SK-N-DZ (cell line): Measurements from ENCODE around the gene MAP3K20. TPM values are rescaled to one million over a fixed set of nuclear protein-coding genes. Genes with fewer than 3 reads are reported as not detected.
"Not testable (repeated sequence)": the region's sequence is repeated elsewhere in the genome, so short reads cannot be mapped to it uniquely, and the experiment has no call there.

Source experiments
- DNase-seq: peaks from one replicate; pipeline ENCODE4 v3.0.0-alpha.2; 2015; ENCODE audit warnings: low spot score
- polyA plus RNA-seq, 2 experiments: library from polyadenylated mRNA; depleted of rRNA; stranded (reverse); fragments of >200 nt; gene quantifications; 2 replicates each; pipeline ENCODE4 v1.2.3, GENCODE V29; 2014

The MAP3K20 gene
- polyA plus RNA-seq (2014; cell fraction: cytosol; rRNA removed), result 11.4 and 11.5 TPM in 2 replicates
- polyA plus RNA-seq (2014; cell fraction: nucleus; rRNA removed), result 6.3 and 7.0 TPM in 2 replicates

DNA sequence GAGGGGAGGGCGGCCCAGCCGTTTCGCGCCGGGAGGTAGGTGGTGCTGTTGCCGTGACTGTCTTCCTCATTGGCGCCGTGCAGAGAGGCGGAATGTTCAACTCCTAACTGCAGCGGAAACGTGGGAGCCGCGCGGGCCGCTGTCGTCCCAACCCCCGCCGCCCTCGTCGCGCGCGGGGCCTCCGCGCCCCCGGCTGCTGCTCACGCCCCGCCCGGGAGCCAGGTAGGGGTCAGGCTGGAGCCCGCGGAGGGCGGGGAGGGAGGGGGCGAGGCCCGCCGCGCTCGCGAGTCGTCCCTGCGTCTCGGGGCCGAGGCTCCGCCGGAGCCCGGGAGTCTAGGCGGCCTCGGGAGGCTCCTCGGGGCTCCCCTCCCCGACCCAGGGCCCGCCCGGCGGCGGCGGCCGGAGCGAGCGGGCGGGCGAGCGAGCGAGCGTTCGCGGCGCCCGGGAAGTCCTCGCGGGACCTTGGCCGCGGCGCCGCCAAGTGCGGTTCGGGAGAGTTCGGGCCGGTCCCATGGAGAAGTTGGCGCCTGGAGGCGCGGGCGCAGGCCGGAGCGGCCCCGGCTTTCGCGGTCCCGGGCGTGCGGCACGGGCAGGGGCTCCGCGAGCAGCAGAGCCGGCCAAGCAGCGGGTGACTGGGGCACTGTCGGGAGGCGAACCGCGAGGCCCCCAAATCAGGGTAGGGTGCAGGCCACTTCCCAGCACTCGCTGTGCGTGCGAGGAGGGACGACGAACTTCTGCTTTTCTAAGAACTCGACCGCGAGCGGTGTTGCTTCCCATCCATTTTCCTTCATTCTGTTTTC, at the start of gene MAP3K20:
Gene MAP3K20, plus strand, starts transcription at position 66 of the 800 bp plus-strand sequence. CDS start 15,186 bp downstream, outside the sequence.
- DNase-seq, result peak; percentile 52

DNA sequence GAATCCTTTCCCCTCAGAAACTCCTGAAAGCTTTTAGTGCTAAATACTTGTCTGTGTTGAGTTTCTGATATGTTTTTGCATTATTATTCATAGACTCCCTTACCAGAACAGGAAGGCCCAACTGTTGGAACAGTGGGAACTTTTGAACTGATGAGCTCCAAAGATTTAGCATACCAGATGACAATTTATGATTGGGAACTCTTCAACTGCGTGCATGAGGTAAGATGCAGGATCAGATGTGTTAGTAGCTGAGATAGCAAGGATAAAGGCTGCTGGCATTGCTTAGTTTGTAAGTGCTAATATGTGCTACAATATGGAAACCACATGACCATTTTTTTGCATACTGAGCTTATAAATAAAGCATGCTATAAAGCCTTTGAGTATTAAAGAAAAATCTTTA, 49.2 kb upstream of the MAP3K20 start:
- no peak for DNase-seq

DNA sequence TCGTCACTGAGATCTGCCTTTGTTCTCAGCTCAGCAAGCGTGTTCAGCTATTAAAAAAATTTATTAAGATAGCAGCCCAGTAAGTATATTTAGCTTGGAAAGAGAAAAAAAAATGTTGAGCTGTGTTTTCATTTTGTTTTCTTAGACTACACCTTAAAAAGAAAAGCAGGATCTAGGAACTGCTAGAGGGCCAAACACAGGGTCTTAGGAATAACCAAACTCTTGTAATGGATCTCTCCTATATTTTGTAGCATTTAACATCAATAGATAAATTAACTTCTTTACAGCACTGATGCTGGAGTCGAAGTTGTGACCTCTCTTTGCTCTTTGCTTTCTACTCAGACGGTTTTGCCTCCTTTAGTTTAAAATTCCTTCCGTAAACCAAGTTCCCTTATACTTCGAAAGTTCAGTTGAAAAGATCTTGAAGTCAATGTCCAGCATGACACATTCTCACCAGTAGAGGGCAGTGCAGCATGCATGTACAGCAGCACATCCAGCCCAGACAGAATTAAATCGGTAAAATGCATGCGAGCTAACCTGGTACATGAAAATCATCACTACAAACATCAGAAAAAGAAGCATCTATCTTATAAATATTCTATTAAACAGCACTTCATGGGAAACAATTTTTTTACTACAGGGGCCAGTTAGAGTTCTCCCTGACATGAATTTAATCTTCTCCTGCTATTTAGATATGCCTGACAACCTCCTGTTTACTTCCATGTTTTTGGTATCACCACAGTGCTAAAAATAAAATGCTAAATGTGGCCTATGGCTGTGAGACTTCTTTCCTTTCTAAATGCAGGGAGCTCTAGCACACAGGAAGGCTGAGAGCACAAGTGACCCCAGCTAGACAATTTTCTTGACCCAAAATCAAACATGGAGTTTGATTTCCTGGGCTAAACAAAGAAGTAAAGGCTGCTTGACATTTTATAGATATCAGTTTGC, 48.2 kb upstream of the MAP3K20 start:
- DNase-seq, result peak; percentile 74

DNA sequence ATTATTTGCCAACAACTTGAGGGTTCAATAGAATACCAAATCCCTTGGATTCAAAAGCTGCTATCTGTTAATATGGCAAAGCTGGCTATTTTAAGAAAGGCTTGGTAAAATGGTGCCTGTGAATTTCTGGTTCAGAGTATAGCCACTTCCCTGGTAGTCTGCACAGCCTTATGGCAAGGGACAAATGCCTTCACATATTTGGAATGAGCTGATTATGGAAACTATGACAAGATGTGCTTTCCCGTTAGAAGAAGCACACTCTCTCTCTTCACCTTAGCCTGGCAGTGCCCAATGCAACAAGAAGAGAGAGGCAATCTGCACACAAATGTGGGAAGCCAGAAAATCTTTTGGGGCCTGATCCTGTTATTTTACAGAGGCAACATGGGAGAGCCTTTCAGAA, 47.5 kb upstream of the MAP3K20 start:
- no peak for DNase-seq

DNA sequence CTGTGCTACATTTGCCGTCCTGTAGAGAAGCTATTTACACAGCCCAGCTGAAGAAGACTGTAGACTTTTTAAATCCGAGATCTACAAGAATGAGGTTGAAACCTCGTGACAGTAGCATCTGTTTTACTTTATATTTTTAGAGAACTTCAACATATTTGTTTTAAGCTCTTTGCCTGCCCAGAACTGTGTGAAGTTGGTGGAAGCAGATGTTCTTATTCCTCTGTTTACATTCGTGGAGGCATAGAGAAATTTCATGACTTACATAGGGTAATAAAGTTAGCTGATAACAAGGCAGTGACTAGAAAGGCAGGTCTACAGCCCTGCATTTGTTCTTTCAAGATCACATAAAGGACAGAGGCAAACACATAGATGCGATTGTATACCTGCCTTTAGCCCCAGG, 47.0 kb upstream of the MAP3K20 start:
- no peak for DNase-seq

DNA sequence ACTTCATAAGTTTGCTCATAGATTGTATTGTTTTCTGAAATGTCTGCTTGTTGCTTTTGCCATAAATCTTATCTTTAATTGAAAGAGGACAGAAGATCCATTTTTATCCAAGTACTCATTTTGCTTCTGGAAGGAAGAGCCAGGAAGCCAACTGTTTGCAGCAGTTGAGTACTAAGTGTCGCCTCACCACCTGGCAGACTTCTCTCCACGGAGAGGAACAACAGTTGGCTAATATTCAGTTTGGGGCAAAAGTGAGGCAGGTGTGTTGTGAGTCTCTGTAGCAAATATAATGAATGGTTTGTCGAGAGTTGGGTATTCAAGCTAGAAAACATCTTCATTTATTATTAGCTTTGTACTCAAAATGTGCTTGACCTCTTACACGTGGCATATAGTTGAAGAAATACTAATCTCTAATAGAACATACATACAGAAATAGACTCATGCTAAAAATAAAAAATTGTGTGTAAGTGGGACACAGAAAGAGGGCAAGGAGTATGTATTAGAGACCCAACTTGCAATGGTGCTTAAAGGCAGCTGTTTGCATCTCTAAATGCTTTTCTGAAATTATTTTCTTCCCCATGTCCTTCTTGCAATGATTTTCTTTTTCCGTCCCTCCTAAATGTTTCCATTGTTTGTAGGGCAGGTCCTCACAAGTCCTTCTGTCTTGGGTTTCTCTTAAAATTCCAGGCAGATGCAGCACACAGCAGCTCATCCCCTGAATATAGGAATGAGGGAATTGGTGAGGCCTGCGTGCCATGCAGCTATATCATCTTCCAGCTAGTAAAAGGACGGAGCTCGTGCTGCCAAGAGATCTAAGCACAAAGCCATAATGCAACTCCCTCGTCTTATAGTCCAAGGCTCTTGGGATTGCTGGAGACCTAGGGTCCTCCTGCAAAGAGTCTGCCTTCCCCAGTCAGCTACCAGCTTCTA, 44.8 kb upstream of the MAP3K20 start:
- no peak for DNase-seq

DNA sequence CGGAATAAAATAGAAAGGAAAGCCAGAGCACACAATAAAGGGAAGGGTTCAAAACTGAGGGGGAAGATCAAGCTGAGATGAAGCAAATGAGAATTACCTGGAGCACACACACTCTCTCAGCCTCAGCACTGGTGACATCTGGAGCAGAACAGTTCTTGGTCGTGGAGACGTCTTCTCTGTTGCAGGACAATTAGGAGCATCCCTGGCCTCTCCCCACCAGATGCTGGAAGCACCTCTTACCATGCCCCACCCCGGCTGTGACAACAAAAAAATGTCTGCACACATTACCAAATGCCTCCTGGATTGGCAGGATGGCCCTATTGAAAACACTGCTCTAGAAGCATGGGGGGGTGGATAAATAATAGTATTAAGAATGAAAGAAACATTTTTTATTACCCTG, 43.6 kb upstream of the MAP3K20 start:
- no peak for DNase-seq

DNA sequence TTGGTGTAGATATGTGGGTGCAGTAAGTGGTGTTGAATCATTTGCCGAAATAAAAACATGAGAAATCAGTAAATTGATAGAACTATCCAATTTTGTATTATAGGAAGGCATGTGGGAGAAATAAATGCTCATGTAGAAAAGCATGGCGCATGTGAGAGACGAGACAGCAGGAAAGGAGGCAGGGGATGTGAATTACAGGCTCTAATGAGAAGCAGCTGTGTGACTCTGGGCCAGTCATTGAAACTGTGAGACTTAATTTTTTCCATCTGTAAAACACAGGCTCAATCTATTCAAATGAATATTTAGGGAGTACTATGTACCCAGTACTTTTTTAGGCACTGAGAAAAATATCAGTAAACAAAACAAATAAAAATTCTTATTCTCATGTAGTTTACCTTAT, 42.6 kb upstream of the MAP3K20 start:
- DNase-seq, result no peak

DNA sequence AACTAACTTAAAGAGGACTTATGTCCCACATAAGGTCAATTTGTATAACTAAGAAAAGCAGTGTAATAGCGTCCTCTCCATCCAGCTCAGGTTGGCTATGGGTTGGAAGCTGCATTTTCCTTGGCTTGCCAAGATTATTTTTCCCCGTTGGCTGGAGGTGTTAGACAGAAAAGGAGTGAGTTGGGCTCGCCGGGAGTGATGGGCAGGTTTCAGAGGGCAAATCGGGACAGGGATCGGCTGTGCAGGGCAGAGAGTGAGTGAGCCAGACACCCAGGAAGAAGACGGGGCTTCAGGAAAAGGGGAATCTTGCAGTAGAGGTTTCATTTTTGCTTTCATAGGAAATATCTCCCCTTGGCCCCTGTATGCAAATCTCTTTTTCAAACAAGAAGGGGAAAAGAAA, 41.5 kb upstream of the MAP3K20 start:
- DNase-seq, result no peak

DNA sequence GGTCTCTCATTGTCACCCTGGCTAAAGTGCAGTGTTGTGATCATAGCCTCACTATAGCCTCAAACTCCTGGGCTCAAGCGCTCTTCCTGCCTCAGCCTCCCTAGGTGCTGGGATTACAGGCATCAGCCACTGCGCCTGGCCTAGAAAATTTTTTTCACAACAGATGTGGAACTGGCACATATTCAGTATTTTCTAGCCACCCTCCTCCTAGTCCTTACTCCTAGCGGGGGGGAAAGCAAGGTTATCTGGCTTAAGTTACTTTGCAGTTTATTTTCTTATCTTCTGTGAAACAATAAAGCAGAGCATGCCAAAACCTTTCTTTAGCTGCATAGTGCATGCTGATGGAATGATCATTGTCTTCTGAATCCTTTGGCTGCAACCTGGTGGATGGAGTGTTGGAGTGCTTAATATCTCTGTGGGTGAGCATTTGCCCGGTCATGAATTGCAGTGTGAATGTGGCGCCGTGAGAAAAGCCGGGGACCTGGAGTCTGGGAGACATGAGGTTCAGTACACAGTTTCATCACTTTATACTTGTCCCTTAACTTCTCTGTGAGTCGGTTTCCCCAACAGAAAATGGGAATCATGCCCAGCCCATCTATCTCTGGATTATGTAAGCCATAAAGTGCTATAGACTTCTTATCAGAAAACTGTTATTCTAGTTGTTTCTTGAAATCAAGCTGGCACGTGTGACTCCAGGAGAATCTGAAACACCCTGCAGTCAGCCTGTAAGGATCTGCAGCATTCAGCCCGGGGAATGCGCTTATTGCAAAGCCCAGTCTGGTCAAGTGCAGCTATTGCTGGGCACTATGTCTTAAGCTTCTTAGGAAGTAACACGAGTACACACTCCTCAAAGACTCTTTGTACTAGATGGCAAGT, 38.2 kb upstream of the MAP3K20 start:
- no peak for DNase-seq

DNA sequence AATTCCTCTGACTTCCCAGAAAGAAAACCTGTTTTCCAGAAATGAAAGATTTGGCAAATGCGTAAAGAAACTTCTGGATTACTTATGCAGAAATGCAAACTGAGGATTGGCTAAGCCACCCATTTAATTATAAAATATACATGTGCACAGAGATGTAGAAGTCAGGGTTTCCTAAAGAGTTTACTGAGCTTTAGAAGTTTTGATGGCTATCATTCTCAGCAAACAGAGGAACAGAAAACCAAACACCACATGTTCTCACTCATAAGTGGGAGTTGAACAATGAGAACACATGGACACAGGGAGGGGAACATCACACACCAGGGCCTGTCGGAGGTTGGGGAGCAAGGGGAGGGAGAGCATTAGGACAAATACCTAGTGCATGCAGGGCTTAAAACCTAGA, 37.4 kb upstream of the MAP3K20 start:
- not testable (repeated sequence) for DNase-seq

DNA sequence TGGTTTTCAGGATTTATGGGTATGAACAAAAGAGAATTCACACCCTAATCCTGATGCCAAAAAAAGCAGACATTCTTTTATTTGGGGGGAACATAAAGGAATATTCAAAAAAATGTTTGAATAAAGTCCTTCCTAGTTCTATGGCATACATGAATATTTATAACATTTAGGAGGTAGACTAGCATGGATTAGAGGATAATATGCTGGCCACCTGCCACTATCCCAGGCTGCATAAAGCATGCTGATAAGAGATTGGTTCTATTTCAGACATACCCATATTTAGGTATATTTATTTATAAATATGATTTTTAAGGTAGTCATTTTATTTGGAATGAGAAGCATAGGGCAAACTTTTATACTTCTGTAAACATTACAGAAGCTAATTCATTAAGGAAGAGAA, 34.9 kb upstream of the MAP3K20 start:
- DNase-seq, result no peak

DNA sequence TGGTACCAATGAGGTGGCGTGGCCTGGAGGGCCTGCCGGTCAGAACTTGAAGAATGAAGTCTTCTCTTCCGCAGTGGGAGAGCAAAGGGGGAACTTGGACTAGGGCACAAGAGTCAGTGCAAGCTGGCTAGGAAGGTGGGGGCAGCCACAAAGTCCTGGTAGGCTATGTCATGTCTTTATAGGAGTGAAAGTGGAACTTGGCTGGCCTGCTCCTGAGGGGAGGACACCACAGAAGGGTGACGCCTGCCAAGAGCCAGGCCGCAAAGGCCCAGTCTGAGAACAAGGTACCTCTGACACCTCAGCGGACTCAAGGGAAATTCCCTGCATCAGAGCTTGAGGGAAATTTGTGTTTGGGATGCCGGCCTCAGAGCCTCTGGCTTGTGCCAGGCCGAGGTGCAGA, 32.2 kb upstream of the MAP3K20 start:
- no peak for DNase-seq

DNA sequence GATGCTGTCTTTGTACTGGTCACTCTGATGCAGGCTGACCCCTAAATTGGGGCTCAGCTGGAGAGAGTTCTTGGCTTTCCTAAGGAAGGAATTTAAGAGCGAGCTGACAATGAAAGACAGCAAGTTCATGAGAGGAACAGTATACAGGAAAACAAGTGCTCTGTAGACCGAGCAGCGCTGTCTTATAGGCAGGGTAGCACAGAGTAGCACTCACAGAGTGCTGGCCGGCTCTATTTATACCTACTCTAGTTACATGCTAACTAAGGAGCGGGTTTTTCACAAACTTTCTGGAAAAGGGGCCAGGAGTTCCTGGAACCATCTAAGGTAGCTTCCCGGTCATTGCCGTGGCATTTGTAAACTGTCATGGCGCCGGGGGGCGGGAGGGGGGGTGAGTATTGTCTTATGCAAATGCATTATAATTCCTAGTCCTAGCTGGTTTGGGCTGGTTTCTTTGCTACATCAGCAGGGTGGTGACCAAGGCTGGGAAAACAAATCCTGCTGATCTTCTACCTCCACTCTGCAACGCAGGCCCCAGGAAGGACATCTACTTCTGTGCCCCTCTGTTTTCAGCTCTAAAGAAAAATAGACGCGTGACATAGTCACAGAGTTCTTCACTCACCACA, 31.6 kb upstream of the MAP3K20 start:
- no peak for DNase-seq

DNA sequence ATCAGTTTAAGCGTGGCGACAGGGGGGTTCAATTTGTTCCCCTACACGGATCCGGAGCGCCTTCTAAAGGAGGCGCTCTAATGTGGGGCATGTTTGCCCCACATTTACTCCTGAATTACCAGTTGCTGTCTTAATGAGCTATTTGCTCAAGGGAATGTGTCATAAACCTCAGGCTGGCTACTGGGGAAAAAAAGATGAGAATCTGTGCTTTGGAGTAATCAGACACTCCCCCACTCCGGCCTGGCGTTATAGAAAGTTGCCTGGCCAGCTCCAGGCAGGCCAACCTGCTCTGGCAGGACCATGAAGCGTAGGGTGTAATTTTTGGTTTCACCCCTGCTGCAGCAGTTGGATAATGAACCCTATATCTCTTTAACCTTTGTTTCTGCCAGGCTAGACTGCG, 31.0 kb upstream of the MAP3K20 start:
- no peak for DNase-seq

DNA sequence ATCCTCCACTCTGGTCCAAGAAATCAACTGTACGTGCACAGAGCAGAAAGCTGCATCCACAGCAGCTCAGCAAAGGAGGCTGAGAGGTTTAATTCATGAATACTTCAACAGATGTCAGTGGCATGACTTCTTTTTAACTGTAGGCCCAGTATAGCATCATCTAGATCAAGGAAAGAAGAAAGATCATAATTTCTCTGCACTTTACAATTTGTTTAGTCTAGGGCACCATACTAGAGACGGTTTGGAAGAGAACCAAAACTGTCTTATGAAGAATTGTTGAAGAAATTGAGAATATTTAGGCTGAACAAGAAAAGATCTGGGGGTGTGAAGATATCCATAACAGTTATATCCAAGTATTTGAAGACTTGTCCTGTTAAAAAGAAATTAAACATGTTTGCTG, 30.5 kb upstream of the MAP3K20 start:
- DNase-seq, result no peak

DNA sequence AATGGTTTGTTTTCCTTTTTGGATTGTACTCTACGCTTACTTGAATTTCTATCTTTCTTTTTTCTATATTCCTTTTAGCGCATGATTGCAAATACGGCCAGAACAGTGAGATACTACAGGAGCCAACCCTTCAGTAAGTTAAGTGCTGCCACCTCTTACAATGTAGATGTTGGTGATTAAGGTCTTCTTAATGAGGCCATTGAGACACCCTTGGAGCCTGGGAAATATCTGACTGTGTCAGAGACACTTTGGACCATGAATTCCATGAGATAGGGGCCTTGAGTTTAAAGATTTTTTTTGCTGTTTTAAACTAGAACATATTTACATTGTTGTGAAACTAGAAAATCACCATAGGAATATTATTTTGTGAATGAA, 27.1 kb upstream of the MAP3K20 start:
- DNase-seq, result no peak

DNA sequence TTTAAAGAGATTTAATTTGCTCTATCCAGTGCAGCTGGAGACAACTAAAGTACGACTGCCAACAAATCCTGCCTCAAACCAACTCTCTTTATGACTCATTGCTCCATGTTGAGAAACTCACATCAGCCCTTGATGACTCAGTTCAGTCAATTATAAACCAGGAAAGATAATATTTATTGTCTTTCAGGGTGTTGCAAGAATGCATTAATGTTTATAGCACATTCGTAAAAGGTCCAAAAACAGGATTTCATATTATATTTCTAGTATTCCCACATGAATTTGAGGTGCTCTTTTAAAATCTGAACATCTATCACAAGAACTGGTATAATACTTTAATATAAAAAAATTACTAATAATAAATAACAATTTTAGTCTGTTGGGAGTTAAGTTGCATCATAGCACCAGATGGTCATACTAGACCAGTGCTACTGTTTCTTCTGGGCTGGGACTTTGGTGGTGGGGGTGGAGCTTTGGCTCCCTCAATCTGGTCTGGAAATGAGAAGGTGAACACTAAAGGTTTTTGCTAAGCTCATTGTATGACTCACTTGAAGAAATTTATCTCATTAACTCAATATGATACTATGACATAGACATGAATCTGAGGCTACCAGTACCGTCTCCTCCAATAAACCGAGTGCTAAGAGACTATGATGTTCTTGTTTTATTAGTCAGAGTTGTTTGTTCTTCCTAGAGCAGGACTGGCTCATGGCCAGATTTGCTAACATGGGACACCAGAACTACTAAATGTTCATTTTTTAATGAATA, 26.6 kb upstream of the MAP3K20 start:
- no peak for DNase-seq

DNA sequence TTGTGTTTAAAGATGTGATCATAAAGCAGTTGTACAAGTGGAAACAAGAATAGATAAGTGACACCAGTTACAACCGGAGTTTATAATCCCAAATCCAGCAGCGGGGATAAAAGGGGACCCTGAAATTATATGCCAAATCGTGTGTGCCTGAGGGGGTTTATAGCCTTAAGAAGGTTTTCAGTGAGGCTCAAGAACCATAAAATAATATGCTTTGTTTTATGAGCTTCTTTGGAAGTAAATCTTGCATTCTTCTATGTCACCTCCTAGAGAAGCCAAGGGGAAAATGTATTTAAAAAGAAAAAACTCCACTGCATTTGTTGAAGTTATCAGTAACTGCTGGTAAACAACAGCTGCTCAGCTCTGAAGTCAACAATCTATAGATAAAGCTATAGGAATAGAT, 25.8 kb upstream of the MAP3K20 start:
- DNase-seq, result no peak
